ENCODE data around the gene KDM2A.
"Not testable (repeated sequence)": the region's sequence is repeated elsewhere in the genome, so short reads cannot be mapped to it uniquely, and the experiment has no call there.

Gene KDM2A

DNA sequence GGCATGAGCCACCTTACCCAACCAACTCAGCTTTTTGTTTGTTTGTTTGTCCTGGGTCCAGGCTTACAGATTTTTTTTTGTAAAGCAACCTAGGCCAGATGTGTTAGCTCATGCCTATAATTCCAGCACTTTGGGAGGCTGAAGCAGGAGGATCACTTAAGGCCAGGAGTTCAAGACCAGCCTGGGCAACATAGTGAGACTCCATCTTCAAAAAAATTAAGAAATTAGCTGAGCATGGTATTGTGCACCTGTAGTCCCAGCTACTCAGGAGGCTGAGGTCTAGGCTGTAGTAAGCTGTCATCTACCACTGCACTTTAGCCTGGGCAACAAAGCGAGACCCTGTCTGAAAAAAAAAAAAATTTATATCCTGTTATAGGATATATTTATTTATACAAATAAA lies 118.5 kb downstream of the KDM2A start:
- no peak for DNase-seq (ENCODE audit: low read depth)

DNA sequence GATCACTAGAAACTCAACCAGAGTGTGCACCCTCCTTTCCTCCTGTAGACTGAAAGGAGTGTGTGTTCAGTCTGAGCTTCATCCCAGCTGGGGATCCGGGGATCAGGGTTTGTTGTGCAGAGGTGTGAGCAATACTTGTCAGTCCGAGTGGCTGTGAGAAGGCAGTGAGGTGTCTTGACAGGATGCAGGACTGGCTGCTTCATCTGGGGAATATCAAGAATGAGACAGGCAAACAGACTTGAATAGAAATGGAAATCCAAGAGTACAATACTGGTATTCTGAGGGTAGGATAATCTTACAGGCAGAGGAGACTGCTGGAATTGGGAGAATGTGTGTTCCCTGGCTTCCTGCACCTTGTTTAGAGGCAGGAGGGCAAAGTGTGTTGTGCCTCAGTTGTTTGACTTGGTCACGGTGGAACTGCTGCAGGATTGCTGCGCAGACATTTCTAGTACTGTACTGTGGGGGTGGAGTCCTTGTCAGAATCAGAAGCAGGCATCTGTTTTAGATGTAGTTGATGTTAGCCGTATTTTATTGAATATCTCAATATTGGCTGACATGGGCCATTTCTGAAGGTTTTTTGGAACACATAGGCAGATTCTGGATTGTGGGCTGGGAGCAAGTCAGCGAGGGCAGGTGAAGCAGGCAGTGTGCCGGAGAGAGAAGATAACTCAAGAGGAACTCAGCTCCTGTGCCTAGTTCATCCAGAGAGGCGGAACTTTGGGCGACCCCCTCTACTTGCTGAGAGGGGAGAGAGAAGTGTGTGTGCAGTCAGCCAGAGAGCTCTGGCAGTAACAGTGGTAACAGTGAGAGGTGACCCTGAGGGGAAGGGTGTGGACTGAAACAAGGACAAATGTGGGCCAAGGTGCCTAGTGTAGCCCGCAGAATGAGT lies 120.1 kb downstream of the KDM2A start:
- DNase-seq (ENCODE audit: low read depth): no peak

DNA sequence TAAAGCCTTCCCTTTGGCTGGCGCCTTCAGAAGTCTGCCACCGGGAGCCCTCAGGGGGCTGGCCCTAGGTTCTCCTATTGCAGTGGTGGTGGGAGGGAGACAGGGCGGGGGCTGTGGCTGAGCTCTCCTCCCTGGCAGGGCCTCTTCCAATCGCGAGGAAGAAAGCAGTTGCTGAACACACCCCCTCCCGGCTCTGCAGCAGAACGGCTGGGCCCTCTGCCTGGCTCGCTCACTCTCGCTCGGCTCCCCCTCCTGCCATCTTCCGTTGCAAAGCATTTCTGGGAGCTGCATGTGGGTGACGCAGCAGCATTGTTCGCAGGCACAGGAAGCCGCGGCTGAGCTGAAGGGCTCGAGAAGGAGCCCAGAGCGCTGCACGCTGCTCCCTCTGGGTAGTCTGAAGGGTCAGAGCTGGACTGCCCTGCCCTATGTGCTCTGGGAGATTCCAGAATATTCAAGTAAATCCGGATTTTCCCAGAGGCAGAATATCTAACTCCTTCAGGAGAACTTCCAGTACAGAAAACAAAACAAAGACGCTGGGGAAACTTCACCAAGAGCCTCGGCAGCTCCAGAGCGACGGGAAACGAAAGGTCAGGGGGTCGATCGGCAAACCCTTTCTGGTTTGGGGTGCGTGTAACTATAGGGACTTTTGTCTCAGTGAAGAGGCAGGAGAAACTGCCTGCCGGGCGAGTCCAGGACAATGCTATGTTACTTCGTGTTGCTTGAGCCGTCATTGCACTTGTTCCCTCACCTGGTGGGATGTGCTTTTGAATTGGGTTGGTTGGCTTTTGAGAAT lies 120.9 kb downstream of the KDM2A start:
- DNase-seq (ENCODE audit: low read depth): peak; percentile 97

DNA sequence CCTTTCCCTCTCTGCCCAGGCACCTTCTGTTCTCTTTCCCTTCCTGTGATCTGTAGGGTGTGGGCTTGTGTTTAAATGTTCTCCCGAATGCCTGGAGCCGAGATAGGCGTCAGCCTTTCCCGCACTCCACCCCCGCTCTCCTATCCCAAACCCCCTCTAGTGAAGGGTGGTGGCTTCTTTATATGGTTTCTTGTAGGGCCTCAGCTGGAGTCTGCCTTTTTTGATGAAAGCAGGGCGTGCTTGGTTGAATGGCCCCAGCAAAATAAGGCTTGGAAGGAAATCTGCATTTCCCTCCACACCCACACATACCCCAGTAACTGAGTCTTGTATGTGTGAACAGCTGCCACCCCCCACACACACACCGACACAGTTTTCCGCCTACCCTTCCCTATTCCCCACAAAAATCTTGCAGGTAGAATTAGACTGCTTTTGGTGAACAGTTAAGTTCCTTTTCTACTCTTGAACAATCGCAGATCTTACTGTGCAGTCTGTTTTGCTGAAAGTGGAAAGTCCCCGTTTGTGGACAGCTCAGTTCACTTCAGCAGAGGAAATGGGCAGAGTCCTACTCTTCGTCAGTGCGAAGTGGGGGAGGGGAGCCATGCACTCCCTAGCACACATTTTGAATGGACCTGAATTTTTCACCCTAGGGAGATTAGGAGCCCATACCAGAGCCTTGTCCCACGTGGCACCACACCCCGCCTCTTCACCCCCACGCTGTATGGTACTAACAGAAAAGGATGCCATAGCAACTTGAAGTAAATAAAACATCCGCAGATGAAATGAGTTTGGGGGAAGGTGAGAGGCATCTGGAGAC lies 121.7 kb downstream of the KDM2A start:
- DNase-seq (ENCODE audit: low read depth): peak; percentile 82

DNA sequence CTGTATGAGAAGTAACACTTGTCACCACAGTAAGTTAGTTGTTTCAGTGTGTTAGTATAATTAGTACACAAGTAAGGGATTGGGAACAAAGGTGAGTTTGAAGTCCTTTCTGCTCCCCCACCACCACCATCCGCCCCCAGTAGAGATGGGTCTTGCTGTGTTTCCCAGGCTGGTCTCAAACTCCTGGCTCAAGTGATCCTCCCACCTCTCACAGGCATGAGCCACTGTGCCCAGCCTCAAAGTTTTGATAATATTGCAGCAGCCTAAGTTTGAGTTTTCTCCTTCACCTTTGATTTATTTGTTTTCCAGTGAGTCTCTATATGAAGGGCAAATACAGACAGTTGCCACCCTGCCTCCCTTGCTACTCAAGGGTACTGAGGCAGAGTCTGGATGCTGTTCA lies 123.5 kb downstream of the KDM2A start:
- DNase-seq (ENCODE audit: low read depth): no peak

DNA sequence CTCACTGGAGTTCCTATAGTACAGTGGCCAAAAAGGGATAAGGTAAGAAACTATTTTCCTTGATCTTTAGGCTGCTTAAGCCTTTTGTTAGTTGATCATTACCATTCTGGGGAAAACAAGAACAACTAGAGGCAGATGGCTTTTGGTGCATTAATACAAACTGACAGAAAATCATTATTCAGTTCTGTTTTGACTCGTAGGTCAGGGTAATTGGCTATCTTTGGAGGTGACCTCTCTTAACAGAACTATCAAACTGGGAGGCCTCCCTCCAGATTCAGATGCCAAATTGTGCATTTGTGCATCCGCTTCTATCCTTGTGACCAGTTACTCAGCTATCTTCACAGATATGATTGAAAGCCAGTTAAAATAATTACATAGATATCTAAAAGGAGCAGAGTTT lies 124.0 kb downstream of the KDM2A start:
- no peak for DNase-seq (ENCODE audit: low read depth)

DNA sequence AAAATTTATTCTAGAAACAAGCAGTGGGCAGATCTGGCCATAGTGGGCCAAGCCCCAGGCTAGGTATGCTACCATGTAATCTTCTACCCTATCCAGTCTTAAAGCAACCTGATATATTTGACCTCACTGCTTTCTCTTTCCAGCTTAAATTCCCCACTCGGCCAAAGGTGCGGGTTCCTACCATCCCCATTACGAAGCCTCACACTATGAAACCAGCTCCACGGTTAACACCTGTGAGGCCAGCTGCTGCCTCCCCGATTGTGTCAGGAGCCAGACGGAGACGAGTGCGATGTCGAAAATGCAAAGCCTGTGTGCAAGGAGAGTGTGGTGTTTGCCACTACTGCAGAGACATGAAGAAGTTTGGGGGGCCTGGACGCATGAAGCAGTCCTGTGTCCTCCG lies 126.0 kb downstream of the KDM2A start:
- DNase-seq (ENCODE audit: low read depth): no peak

DNA sequence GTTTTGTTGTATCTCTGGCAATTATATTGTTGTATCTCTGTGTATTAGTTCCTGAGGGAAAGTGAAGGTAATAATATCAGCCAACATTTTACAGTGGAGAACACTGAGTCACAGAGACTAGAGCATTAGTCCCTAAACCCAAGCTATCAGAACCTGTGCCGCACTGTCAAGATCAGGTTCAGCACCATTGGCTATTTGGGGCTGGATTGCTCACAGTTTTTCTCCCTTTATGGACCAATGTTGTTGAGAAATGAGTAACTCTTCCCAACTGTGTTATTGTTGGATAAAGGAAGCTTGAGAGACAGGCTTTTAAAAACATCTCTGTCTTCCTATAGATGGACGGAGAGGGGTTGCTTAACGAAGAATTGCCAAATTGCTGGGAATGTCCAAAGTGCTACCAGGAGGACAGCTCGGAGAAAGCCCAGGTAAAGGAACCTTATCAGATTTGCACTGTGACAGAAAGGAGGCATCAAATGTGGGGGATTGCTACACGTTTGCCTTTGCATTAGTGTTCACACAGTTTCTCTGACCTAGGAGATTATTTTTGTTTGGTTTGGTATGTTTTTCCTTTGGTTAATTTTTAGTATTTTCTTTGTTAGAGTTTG lies 129.0 kb downstream of the KDM2A start:
- no peak for DNase-seq (ENCODE audit: low read depth)

DNA sequence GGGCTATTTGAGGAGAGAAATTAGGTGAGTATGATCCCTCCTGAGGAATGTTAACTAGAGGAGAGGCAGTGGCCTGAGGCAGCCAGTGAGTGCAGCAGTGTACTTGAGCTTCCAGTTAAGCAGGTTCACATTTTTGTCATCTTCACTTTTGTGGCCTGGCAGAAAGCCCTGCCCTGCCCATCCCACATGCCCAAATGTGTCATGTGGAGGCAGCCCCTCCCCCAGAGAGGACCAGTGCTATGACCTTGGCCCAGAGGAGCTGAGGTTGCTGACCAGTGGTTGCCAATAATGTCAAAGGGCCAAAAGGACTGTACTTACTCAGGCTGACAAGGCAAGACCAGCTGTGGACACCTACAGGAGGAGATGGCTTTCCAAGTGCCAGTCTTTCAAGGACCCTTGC lies 129.6 kb downstream of the KDM2A start:
- DNase-seq (ENCODE audit: low read depth): no peak

DNA sequence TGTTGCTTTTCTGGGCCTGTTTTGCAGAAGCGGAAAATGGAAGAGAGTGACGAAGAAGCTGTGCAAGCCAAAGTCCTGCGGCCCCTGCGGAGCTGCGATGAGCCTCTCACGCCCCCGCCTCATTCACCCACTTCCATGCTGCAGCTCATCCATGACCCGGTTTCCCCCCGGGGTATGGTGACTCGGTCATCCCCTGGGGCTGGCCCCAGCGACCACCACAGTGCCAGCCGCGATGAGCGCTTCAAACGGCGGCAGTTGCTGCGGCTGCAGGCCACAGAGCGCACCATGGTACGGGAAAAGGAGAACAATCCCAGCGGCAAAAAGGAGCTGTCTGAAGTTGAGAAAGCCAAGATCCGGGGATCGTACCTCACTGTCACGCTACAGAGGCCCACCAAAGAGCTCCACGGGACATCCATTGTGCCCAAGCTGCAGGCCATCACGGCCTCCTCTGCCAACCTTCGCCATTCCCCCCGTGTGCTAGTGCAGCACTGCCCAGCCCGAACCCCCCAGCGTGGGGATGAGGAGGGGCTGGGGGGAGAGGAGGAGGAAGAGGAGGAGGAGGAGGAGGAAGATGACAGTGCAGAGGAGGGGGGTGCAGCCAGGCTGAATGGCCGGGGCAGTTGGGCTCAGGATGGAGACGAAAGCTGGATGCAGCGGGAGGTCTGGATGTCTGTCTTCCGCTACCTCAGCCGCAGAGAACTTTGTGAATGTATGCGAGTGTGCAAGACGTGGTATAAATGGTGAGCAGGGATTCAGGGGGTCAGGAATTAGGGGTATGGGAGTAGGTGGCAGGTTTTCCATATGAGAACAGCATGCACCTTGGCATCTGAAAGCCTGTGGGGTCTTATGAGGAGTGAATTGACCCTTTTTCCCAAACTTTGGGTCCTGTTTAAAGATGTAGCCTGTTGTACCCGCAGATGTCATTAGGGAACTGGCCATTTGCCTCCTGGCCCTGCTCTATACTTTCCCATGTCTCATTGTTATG lies 131.3 kb downstream of the KDM2A start:
- no peak for DNase-seq (ENCODE audit: low read depth)

DNA sequence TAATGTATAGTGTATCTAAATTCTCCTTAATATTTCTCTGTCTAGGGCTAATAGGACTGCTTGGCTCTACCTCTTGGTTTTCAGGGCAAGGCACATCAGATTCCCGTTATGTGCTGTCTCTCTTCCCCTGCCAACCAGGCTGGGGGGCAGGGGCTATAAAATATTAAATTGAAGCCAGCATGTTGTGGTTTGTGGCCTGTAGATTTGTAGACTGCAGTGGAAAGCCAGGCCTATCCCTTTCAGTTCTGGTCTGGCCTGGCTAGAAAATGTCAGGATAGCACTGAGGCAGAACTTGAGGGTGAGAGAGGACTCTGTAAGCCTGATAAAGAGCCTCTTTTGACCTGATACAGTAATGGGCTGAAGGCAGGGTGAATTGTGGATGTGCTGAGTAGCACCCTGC lies 132.8 kb downstream of the KDM2A start:
- DNase-seq (ENCODE audit: low read depth): no peak

DNA sequence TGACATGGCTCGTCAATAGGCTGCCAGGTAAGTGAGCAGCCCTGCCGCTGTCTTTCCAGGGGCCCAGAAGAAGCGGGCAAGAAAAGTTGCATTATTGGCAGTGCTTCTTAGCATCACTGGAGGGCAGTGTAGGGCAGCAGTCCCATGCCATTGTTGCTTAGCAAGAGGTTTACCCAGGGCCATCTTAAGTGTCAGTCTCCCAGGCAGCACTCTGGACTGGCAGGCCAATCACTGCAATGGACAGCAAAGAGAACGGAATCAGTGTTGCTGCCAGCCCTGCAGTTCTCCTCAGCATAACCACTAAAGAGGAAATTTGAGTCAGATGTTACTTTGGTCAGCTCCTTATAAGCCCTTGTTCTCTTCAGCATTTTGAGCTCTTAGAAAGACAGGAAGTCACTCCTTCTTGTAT lies 133.8 kb downstream of the KDM2A start:
- DNase-seq (ENCODE audit: low read depth): no peak

DNA sequence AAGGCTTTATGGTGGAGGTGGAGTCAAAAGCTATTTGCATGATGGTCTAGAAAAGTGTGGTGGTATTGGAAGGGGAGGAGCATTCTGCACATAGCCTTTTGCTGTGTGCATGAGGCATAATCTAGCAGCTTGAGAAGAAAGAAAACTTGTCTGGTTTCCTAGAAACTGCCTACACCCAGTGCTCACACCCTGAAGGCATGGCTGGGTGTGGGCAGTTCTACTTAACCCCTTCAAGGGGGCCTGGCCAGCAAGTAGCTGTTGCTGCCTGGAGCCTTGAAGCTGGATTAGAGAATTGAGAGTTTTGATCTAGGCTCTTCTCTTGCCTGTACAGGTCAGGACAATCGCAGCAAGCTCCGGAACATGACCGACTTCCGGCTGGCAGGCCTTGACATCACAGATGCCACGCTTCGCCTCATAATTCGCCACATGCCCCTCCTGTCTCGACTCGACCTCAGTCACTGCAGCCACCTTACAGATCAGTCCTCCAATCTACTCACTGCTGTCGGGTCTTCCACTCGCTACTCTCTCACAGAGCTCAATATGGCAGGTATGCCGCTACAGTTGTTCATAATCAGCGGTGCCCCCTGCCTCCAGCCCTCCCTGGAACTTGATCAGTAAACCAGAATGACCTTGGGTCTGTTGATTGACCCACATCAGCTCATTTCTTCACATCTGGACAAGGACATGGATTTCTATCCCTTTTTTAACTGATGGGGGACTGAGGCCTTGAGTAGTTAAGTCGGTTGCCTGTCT lies 135.0 kb downstream of the KDM2A start:
- DNase-seq (ENCODE audit: low read depth): no peak

DNA sequence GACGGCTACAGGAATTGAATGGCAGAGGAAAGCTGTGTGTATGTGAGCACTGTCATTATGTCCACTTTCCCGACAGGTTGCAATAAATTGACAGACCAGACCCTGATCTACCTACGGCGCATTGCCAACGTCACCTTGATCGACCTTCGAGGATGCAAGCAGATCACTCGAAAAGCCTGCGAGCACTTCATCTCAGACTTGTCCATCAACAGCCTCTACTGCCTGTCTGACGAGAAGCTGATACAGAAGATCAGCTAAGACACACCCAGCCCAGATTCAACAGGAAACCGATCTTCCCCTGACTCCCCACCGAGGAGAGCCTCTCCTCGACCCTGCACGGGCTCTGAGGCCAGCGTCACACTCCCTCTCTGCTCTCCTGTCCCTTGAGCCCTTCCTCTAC lies 135.7 kb downstream of the KDM2A start:
- no peak for DNase-seq (ENCODE audit: low read depth)

DNA sequence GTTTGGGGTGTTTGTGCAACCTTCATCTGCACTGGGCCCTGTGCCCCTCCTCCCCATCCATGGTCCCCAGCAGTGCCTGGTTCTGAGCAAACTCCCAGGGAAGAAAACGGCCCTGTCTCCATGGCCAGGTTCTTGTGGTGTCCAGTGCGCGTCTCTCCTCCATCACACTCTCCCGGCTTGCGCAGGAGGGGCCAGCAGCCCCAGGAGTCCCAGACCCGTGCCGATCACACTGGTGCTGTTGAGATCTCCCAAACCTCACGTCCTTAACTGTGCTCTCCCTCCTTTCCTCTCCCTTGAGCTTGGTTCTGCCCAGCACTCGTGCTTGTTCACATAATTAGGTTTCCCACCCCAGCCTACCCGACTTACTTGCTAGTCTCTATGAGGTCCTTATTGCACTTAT lies 136.3 kb downstream of the KDM2A start:
- no peak for DNase-seq (ENCODE audit: low read depth)

DNA sequence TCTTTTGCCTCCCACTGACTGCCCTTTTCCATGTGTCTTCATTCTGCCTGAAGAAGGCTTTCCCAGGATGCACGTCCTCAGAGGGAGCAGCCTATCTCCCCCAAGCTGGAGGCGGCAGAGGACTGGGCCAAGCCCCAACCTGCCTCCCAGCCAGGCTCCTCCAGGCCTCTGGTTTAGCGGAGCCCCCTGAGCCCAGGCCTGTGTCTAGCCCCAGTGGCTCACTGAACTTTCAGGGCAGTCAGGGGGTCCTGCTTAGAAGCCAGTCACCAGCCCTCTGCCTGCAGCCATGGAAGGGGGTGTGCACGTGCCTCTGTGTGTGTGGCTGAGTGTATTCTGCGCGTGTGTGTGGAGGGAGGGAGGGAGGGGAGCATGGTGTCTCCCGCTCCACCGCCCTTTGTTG lies 136.8 kb downstream of the KDM2A start:
- DNase-seq (ENCODE audit: low read depth): no peak

DNA sequence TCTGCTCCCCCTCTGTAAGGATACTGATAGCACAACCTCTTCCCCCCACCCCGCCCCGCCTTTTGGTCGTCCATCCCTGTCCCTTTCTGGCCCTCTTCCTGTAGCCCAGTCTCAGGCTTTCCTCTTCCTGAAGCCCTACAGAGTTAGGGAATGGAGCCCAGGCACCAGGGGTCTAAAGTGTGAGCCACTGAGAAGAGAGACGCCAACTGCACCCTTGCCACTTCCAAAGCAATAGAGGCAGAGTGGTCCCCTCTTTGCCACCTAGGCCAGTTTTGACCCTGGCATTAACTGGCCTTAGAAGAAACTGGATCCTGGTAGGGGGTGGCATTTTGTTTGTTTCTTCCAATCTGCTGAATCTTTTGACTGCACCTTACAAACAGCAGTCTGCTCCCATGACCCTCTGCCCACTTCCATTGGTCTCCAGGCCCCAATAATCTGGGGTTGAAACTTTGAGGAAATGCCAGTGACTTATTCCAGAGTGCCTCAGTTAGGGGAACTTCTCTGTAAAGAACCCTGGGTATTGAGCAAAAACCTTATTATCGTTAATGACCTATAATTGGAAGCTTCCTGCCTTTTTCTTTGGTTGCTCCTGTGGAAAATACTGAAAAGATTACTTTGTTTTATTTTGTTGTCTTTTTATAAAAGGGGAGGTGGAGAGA lies 137.5 kb downstream of the KDM2A start:
- DNase-seq (ENCODE audit: low read depth): no peak

DNA sequence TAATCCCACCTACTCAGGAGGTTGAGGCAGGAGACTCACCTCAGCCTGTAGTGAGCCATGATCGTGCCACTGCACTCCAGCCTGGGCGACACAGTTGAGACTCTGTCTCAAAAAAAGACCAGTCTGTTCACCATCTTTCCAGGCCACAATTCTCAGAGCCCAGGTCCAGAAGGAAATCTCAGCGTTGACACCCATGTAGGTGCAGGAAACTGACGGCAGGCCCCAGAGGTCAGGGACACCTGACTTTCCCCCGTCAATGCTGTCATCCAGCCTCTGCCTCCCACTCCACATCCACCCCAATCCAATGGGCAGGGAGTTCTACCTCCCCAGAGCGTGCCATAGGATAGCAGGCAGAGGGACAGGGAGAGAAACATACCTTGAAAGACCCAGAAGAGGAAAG lies 141.3 kb downstream of the KDM2A start:
- no peak for DNase-seq (ENCODE audit: low read depth)

DNA sequence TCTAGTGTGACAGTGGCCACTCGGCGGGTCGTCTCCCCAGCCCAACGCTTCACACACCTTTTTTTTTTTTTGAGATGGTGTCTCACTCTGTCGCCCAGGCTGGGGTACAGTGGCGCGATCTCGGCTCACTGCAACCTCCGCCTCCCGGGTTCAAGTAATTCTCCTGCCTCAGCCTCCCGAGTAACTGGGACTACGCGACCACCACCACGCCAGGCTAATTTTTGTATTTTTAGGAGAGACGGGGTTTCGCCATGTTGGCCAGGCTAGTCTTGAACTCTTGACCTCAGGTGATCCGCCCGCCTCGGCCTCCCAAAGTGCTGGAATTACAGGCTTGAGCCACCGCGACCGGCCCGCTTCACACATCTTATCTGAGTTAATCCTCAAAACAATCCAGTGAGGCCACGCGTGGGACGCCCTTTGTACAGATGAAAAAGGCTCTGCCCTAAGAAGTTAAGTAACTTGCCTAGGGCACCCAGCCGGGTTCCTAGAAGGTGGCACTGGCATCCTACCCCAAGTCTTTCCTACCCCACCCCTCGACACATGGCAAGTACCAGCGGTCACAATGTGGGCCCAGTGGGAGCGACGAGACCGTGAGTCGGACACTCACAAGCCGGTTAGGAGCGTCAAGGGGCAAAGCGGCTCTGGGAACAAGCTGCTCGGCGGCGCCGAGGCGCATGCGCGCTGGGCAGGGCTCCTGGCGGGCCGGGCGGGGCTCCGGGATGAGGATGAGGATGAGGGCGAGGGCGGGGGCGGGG lies 142.0 kb downstream of the KDM2A start:
- DNase-seq (ENCODE audit: low read depth): not testable (repeated sequence)
